Brain microvascular endothelial cell (primary cell): ENCODE data around the gene EFNA4.

ENCODE experiments used
- DNase-seq: peaks from one replicate; pipeline ENCODE4 v3.0.0-alpha.2; 2020
- H3K27ac ChIP-seq: fragments of 250-450 bp; sonication (Bioruptor Pico); 2 replicates; pipeline ENCODE4 v1.5.1; 2020; ENCODE audit warnings: mild to moderate bottlenecking, moderate library complexity
- H3K27me3 ChIP-seq: fragments of 250-450 bp; sonication (Bioruptor Pico); replicated peaks from 2 replicates; pipeline ENCODE4 v1.5.1; 2020; ENCODE audit warnings: mild to moderate bottlenecking
- H3K36me3 ChIP-seq: fragments of 250-450 bp; sonication (Bioruptor Pico); replicated peaks from 2 replicates; pipeline ENCODE4 v1.5.1; 2020; ENCODE audit warnings: mild to moderate bottlenecking
- H3K4me3 ChIP-seq: 2 replicates; pipeline ENCODE4 v1.5.1; 2011; ENCODE audit warnings: low read depth, mild to moderate bottlenecking, control low read depth, low read length, moderate library complexity
- CTCF ChIP-seq: IDR thresholded peaks from 2 replicates; pipeline ENCODE4 v1.5.1; 2011; ENCODE audit warnings: low read depth, mild to moderate bottlenecking, moderate library complexity, low read length, control low read depth, inconsistent platforms; ENCODE audit errors: missing control alignments
- in situ Hi-C: cut with HindIII; loops from 2 replicates; pipeline ENCODE4 v1.10.0; 2017; ENCODE audit warnings: low sequenced_read_pairs, low pct_ligation_motif_present

The EFNA4 gene

GRCh38 chr1:155070721-155071569 lies 7.4 kb downstream of the EFNA4 start:
- H3K36me3 ChIP-seq: peaks cover 3% of the 10 kb centered on the region
- H3K4me3 ChIP-seq: peak overlapping the region; percentile 52
- DNase-seq: peak; percentile 53
- in situ Hi-C loops: no loop called here
- TF ChIP-seq CTCF: peak; percentile 53
- H3K27ac ChIP-seq: no peak overlapping the region
- no peaks in the 10 kb centered on the region for H3K27me3 ChIP-seq

- TF ChIP-seq CTCF: no peak
These were observed 8.2 kb downstream of the EFNA4 start for GRCh38 chr1:155071701-155072100.

GRCh38 chr1:155072531-155073289 lies 9.2 kb downstream of the EFNA4 start:
- H3K27me3 ChIP-seq: no peaks in the 10 kb centered on the region
- no peak overlapping the region for H3K27ac ChIP-seq
- DNase-seq: no peak
- in situ Hi-C loops: no loop called here
- peaks cover 3% of the 10 kb centered on the region for H3K36me3 ChIP-seq
- no peak overlapping the region for H3K4me3 ChIP-seq
- no peak for TF ChIP-seq CTCF

More at GRCh38 chr1:155071701-155072100, 8.2 kb downstream of the EFNA4 start:
- Histone ChIP-seq H3K36me3 (peaks cover 3% of the 10 kb centered on the region), H3K4me3 (no peak overlapping the region), H3K27ac (no peak overlapping the region), H3K27me3 (no peaks in the 10 kb centered on the region)
- in situ Hi-C loops: no loop called here
- no peak for DNase-seq

GRCh38 chr1:155073377-155074242 lies 10.1 kb downstream of the EFNA4 start:
- no peak for TF ChIP-seq CTCF
- H3K4me3 ChIP-seq: no peak overlapping the region
- H3K27ac ChIP-seq: no peak overlapping the region
- in situ Hi-C loops: no loop called here
- H3K27me3 ChIP-seq: no peaks in the 10 kb centered on the region
- DNase-seq: no peak
- no peaks in the 10 kb centered on the region for H3K36me3 ChIP-seq

GRCh38 chr1:155075535-155075934 lies 12.0 kb downstream of the EFNA4 start:
- H3K27me3 ChIP-seq: peaks cover 16% of the 10 kb centered on the region
- in situ Hi-C loops: no loop called here
- DNase-seq: no peak
- no peak overlapping the region for H3K4me3 ChIP-seq
- H3K36me3 ChIP-seq: no peaks in the 10 kb centered on the region
- H3K27ac ChIP-seq: no peak overlapping the region
- TF ChIP-seq CTCF: no peak
